GM19452 (cell line): ENCODE results near the gene CLIP1.
"Not testable (repeated sequence)": the region's sequence is repeated elsewhere in the genome, so short reads cannot be mapped to it uniquely, and the experiment has no call there.

ENCODE experiments used
- ATAC-seq: cut with Tn5 transposase; IDR thresholded peaks from one replicate; pipeline ENCODE4 v1.9.1; 2021; ENCODE audit not compliant: unreplicated experiment

CLIP1 gene

DNA sequence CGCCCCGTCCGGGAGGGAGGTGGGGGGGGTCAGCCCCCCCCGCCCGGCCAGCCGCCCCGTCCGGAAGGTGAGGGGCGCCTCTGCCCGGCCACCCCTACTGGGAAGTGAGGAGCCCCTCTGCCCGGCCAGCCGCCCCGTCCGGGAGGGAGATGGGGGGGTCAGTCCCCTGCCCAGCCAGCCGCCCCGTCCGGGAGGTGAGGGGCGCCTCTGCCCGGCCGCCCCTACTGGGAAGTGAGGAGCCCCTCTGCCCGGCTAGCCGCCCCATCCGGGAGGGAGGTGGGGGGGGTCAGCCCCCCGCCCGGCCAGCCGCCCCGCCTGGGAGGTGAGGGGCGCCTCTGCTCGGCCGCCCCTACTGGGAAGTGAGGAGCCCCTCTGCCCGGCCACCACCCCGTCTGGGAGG lies 64.9 kb downstream of the CLIP1 start:
- ATAC-seq = not testable (repeated sequence)

DNA sequence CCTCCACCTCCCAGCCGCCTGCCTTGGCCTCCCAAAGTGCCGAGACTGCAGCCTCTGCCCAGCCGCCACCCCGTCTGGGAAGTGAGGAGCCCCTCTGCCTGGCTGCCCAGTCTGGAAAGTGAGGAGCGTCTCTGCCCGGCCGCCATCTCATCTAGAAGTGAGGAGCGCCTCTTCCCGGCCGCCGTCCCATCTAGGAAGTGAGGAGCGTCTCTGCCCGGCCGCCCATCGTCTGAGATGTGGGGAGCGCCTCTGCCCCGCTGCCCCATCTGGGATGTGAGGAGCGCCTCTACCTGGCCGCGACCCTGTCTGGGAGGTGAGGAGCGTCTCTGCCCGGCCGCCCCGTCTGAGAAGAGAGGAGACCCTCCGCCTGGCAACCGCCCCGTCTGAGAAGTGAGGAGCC lies 65.5 kb downstream of the CLIP1 start:
- ATAC-seq = not testable (repeated sequence)

DNA sequence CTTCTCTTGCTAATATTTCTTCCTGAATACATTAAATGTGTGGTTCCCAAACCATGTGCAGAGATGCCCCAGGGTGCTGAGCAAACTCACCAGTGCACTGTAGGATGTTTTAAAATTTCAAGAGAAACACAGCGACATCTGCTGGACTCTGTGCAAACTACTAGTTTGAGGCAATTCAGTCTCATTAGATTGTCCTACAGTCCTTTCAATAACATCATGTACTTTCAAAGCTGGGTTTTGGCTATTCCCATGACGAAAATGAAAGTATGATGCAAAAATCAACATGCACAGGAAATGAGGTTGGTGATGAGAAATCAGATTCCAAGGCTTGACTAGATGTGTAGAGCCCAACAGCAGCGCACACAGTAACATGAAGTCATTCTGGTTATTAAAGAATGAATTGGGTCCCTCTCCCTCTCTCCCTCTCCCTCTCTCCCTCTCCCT lies 66.3 kb downstream of the CLIP1 start:
- ATAC-seq = no peak

DNA sequence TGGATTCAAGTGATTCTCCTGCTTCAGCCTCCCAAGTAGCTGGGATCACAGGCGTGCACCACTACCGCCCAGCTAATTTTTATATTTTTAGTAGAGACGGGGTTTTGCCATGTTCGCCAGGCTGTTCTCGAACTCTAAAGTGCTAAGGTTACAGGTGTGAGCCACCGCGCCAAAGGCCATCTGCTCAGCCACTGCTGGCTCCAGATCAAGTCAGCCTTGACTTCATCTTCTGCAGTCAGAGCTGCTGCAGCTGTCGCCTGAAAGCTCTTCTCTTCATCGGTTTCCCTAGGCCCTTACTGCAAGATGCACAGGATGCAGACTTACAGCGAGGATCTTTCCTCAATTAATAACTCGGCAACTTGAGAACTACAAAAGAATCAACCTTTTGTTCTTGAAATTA lies 66.8 kb downstream of the CLIP1 start:
- ATAC-seq = no peak

DNA sequence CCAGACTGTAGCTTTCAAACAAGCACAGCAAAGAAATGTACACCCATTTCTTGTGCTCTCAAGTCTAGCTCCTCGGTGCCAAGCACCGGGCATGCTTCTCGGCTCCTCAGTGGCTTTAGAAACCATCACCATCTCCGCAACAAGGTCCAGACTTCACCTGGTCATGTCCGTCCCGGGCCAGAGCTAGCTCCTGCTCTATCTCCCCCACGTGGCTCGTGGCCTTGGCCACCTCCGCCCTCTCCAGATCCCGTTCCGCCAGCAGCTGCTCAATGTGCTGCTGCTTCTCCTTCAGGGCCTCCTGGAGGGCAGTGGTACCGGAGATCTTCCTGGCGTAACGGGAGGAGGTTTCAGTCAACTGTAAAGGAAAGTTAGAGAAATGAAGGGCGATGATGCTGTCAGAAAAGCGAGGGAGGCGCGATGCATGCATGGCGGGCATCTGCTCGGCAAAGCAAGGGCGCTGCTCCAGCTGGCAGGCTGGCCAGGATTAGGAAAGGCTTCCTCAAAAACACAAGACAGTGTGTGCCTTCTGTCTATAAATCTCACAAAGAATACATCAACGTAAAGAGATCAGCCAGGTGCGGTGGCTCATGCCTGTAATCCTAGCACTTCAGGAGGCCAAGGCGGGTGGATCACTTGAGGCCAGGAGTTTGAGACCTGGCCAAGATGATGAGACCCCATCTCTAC lies 67.4 kb downstream of the CLIP1 start:
- no peak for ATAC-seq

DNA sequence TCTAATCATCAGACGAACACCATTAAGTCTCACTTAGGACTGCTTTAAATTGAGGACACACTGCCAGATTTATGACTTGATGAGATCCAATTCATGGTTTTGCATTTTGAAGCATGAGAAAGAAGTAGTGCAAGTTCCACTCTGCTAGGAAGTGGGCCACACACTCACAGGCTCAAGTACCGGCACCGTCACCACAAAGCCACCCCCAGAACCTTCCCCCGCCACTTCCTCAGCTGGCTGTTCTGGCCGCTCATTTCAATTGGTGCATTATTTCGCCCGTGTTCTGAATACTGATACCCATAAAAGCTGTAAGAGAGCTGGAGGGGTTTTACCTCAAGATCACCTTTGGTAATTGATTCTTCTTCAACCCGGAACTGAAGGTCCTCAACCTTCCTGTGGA lies 70.1 kb downstream of the CLIP1 start:
- no peak for ATAC-seq

DNA sequence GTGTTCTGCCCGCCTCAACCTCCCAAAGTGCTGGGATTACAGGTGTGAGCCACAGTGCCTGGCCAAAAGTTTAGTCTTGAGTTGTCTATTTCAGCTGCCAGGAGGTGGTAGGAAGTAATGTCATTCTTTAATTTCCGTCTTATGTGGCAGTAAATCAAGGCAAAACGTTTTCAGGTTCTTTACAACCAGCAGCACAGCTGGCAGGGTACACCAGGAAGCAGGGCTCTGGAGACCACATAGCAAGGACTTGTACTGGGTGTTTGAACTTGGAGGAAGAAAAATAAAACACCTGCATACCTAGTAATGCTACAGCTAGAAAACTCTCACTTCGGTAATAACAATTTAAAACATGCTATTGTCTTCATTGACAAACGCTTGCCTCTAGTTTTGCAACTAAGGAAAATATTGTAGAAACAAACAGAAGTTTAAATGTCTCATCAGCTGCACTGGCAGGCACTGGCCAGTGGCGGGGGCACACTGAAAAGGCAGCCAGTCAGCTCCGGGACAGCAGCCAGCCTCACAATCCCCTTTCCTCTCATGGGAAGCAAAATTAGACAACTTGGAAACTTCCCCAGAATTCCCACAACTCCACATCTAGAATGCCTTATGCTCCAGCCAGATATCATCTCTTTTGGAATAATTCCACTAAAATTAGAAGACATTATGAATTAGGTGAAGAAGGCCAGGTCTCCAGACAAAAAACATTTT lies 72.2 kb downstream of the CLIP1 start:
- no peak for ATAC-seq

DNA sequence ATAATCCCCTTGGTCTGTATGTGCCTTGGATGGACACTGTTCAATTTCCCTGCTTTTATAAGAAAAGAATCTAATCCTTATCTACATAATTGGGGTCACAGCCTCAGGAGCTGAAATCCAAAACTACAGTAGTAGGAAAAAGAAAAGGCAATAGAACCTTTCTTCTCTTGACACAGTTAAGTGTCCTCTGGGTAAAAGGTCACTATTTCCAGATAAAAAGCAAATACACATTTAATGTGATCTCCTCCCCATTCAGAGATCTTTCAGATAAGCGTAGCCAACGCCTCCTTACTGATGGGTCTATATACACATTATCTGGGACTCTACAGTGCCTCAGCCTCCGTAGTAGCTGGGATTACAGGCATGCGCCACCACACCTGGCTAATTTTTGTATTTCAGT lies 73.4 kb downstream of the CLIP1 start:
- ATAC-seq = no peak

DNA sequence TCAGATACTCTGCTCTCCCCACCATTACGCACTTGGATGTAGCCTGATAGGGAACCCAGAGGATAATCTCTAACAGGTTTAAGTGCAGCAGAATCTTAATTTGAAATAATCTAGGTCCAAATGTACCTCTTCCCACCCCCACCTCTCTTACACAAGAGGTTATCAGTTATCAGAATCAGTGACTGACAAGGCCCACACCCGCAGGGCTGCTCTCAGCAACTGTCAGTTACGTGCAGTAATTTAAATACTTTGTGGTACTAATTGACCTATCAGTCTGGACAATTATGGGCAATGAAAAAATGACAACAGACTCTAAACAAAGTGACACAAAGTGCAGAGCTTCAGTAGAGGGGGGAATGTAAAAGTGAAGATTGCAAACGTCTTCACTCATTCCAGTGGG lies 74.0 kb downstream of the CLIP1 start:
- ATAC-seq = no peak

DNA sequence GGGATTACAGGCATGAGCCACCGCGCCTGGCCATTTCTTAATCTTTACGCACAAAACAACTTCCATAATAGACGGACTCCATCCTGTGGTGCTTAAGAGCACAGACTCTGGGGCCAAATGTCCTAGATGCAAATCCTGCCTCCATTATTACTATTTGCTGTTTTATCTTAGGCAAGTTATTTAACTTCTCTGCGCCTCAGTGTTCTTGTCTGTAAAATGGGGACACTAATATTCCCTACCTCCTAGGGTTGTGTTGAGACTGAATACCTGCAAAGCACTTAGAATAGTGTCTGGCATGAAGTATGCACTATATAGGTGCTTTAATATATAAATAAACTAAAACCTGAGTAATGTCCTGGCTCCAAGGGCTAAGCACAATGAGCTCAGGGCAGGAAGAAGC lies 76.4 kb downstream of the CLIP1 start:
- no peak for ATAC-seq

DNA sequence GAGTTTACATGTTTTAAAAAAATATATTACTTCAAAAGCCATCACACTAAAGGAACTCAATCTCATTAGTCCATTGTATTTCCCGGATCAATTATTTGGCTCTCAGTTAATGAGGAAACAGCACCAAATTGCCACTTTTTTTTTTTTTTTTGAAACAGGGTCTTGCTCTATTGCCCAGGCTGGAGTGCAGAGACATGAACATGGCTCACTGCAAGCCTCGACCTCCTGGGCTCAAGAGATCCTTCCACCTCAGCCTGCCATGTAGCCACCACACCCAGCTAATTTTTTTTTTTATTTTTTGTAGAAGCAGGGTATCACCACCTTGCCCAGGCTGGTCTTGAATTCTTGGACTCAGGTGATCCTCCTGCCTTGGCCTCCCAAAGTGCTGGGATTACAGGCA lies 77.4 kb downstream of the CLIP1 start:
- no peak for ATAC-seq

DNA sequence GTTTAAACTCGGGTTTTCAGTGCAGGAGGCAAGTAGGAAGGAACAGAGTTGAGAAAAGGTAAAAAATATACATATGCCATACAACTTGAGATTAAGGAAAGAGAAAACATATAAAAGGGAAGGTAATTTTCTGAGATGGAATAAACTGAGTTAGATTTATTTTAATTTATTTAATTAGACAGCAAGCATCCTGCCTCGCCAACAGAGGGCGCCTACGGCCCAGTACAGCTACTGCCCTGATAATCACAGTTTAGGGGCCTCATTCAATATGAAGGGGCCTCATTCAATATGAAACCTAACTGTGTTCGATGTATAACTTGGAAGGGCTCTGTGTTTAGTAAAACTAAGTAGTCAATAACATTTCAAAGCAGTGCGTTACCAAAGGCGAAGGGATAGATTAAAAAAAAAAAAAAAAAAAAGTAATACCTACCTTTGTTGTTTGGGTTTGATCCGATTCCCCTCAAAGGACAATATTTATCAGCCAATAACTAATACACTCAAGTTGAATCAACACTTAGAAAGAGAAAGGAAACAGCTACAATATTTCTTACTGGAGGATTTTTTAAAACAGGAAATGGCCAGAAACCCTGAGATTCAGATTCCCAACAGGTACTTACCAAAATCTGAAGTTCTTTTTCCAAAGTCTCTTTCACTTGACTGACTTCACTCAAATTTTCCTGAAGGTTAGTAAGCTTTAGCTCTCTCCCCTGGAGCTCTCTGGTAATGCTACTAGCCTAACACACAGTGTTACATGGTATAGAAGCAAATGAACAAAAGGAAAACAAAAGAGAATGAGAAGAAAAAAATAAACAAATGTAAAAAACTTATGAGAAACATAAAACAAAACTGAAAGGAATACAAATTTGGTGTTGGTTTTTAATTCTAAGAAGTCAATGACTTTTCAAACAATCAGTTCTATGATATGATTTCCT lies 86.2 kb downstream of the CLIP1 start:
- ATAC-seq = no peak

DNA sequence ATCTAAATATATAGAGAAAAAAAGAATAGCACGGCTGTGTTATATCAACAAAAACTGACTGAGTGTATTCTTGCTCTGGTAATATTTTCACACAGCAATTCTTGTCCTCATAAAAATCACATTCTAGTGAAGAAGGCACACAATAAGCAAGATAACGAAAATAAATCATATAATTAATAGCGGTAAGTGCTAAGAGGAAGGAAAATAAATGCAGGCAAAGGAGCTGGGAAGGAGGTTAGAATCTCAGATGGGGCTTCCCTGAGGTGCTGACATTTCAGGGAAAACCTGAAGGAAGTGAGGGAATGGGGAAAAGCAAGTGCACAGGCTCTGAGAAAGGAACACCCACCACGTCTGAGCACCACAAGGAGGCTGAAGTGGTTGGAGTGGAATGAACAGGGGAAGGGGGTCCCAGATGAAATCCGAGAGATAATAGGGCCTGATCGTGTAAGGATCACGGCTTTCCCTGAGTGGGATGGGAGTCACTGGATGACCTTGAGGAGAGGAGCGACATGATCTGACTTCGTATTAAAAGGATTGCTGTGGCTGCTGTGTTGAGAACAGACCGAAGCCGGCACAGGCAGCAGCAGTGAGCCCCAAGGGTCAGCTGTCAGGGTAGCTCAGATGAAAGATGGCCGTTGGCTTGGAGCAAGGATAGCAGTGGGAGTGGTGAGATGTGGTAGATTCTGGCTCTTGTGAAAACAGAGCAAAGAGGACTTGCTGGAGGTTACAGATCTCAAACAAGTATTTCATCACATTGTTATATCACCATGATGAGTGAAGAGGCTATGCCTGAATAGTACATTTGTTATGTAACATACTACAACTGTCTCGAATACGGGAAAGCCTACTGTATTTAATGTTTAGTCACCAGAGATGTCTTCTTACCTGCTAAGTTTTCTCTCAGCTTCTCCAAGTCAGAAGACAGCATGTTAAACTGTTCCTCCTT lies 89.1 kb downstream of the CLIP1 start:
- no peak for ATAC-seq

DNA sequence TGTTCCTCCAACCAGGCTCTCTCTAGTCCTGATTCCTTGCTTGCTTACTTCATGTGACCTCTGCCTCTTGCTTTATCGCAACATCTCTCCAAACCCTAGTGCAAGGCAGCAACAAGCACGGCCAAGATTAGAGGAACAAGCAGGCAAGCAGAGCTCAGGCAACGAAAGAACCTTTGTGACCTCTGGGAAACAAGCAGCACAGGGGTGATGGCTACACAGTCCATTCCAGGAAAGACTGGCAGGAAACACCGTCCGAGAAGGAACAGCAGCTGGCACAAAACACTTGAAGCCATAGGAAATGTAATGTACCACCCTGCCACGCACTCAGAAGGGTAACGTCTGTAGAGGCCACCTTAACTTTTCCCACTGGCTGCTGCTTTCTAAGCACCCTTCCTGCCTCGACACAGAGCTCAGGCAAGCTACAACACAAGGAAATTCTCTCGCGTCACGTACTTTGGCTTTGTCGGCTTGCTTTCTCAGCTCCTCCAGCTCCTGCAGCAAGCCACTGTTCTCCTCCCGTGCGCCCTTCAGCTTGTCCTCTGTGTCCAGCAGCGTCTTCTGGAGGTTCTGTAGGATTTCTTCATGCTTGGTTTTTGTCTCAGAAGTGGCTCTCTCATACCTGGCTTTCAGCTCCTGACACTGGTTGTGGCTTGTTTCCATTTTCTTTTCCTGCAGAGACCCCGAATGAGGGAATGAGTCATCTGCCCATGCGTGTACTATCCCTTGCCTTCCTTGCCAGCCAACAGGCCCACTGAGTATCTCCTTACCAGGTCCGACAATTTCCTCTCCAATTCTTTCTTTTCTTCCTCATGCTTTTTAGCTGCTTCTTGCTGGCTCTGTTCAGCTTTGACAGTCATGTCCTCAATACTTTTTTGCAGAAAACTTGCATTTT lies 94.7 kb downstream of the CLIP1 start:
- no peak for ATAC-seq

DNA sequence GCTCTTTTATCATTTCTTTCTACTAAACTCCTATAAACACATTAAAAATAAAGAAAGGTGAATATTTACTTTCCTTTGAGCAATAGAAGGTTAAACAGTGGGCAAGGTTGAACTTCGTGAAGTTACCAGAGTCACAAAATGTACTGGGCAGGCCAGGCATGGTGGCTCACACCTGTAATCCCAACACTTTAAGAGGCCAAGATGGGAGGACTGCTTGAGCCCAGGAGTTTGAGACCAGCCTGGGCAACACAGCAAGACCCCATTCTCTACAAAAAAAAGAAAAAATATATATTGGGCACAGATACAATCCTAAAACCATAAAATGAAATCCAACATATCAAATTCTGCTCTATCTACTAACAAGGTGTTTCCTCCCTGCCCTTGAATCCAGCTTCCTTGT lies 95.5 kb downstream of the CLIP1 start:
- ATAC-seq = no peak

DNA sequence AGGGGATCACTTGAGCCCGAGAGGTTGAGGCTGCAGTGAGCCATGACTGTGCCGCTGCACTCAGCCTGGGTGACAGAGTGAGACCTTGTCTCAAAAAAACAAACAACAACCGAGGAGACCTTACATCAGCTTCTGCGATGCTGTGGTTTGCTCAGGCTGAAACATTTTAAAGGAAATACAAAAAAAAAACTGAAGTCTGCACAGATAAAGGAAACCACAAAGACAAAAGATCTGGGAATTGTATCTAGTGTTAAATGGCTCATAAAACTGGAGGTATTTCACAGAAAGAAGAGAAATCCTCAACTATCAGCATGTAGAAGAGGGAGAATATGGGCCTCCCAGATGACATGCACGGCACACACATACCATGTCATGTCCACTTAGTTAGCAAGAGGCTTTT lies 95.9 kb downstream of the CLIP1 start:
- no peak for ATAC-seq

DNA sequence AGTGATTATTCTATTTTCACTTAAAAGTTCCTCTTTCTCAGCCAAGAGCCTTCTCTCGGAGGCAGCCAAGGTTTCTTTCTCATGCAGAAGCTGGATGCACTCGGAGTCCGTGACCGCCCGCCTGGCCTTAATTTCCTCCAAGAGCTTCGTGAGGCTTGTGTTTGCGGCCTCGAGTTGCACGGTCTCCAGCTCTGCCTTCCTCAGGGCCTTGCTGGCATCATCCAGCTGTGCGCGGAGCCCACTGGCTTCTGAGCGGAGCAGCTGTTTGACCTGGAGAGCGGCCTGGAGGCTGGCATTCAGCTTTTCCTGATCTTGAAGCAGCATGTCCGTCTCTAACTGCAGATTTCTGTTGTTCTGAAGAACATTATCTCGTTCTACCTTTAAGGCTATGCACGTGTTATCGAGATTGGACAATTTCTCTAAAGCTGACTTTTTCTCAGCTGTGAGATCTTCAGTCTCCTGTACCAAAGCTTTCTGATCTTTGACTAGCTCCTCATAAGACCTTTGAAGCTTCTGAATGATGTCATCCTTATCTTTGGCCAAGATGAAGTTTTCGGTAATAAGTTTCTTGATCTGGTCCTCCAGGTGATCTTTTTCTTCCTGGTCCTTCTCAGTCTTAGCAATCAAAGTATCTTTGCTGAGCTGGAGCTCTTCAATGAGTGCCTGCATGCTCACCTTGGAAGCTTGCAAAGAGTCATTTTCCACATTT lies 99.0 kb downstream of the CLIP1 start:
- no peak for ATAC-seq

DNA sequence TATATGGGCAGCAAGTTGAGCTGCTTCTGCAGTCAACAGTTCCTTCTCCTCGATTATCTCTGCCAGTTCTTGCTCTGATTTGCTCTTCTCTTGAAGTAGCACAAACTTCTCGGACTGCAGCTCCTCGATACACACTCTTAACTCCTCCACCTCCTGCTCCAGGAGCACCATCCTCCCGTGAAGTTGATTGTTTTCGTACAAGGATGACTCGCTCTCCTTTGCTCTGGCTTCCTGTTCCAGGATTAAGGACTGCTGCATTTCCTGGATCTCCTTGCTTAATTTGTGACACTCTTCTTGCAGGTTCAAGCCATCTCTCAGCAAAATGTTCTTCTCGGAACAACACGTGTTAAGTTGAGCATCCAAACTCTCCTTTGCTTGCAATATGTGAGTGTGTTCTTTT lies 100.0 kb downstream of the CLIP1 start:
- ATAC-seq = no peak
